H1 (cell line): ENCODE results near the gene CA10. TPM values are rescaled to one million over a fixed set of nuclear protein-coding genes. Genes with fewer than 3 reads are reported as not detected.

Experiments
- CTCF ChIA-PET: fragments of 300-600 bp; sonication (Branson Sonifier 250); formaldehyde crosslinking; loops from one replicate; lab custom pipeline; 2021; ENCODE audit not compliant: partially characterized antibody; lab: Charles Lee
- POLR2A ChIA-PET: fragments of 300-600 bp; sonication (Branson Sonifier 250); formaldehyde crosslinking; loops from one replicate; lab custom pipeline; 2021; ENCODE audit warnings: inconsistent platforms; ENCODE audit not compliant: partially characterized antibody; lab: Charles Lee
- DNase-seq, 2 experiments: peaks; one replicate each; pipeline versions ENCODE4 v3.0.0 to v3.0.0-alpha.2; 2010 to 2022; ENCODE audit warnings: low spot score in 2 of 2, low read depth in 1 of 2, mixed read lengths in 1 of 2
- FAIRE-seq: peaks from 2 replicates; lab custom pipeline; 2011; peaks lifted over from hg19 to GRCh38; lab: Jason Lieb, UNC
- H2AFZ ChIP-seq: 2 replicates; pipeline ENCODE4 v1.8.1; 2012; ENCODE audit warnings: low read length, inconsistent platforms
- H2AK5ac ChIP-seq: 2 replicates; pipeline ENCODE4 v1.6.1; 2013; ENCODE audit warnings: low read depth, low read length
- H2BK120ac ChIP-seq: replicated peaks from 2 replicates; pipeline ENCODE3; 2013; ENCODE audit warnings: low read depth, low read length, inconsistent platforms
- H2BK12ac ChIP-seq: 2 replicates; pipeline ENCODE4 v1.6.1; 2013; ENCODE audit warnings: low read depth, low read length
- H2BK15ac ChIP-seq: 2 replicates; pipeline ENCODE4 v1.6.1; 2013; ENCODE audit warnings: low read length
- H2BK20ac ChIP-seq: 2 replicates; pipeline ENCODE4 v1.6.1; 2013; ENCODE audit warnings: low read length
- H2BK5ac ChIP-seq: 2 replicates; pipeline ENCODE4 v1.6.1; 2013; ENCODE audit warnings: low read depth, low read length
- H3K14ac ChIP-seq: 2 replicates; pipeline ENCODE4 v1.6.1; 2013; ENCODE audit warnings: inconsistent platforms; ENCODE audit not compliant: insufficient read length
- H3K18ac ChIP-seq: 2 replicates; pipeline ENCODE4 v1.6.1; 2013; ENCODE audit warnings: low read length; ENCODE audit errors: extremely low read depth
- H3K23ac ChIP-seq: 2 replicates; pipeline ENCODE4 v1.6.1; 2013; ENCODE audit warnings: inconsistent platforms; ENCODE audit not compliant: insufficient read length
- H3K23me2 ChIP-seq: 2 replicates; pipeline ENCODE4 v1.6.1; 2013; ENCODE audit warnings: low read depth, low read length
- H3K27ac ChIP-seq: 2 replicates; pipeline ENCODE4 v1.6.1; 2011; ENCODE audit warnings: low read depth, low read length, inconsistent platforms
- H3K27me3 ChIP-seq, 4 experiments: replicated peaks in 1 of 4; 1 replicate in 1 of 4; 2 replicates in 3 of 4; pipeline versions ENCODE4 v1.6.1 to v1.8.1; 2011 to 2013; ENCODE audit warnings: low read length in 3 of 4, mild to moderate bottlenecking in 3 of 4, inconsistent platforms in 2 of 4, mixed read lengths in 2 of 4, moderate library complexity in 1 of 4; ENCODE audit not compliant: control insufficient read depth in 3 of 4, insufficient read depth in 3 of 4; ENCODE audit errors: extremely low read depth in 1 of 4
- H3K36me3 ChIP-seq, 4 experiments: 2 replicates each; pipeline versions ENCODE4 v1.6.1 to v1.8.1; 2011 to 2013; ENCODE audit warnings: mild to moderate bottlenecking in 4 of 4, low read length in 3 of 4, moderate library complexity in 2 of 4, control low read depth in 1 of 4, inconsistent platforms in 1 of 4; ENCODE audit not compliant: insufficient read depth in 4 of 4, control insufficient read depth in 2 of 4
- H3K4ac ChIP-seq: replicated peaks from 2 replicates; pipeline ENCODE3; 2013; ENCODE audit warnings: low read length, low read depth, mixed read lengths, inconsistent platforms; ENCODE audit not compliant: insufficient read length
- H3K4me1 ChIP-seq, 4 experiments: replicated peaks in 1 of 4; 1 replicate in 1 of 4; 2 replicates in 3 of 4; pipeline versions ENCODE4 v1.6.1 to v1.8.1; 2011 to 2013; ENCODE audit warnings: low read length in 3 of 4, inconsistent platforms in 2 of 4, mixed read lengths in 1 of 4; ENCODE audit not compliant: insufficient read depth in 4 of 4, control insufficient read depth in 3 of 4
- H3K4me2 ChIP-seq, 2 experiments: 2 replicates each; pipeline versions ENCODE4 v1.6.1 to v1.8.1; 2011 to 2013; ENCODE audit warnings: low read depth in 2 of 2, low read length in 2 of 2, control low read depth in 1 of 2, inconsistent platforms in 1 of 2, mild to moderate bottlenecking in 1 of 2; ENCODE audit not compliant: insufficient read depth in 1 of 2
- H3K4me3 ChIP-seq, 4 experiments: fragments of 200-600, 300-600 bp in 1 of 4; sonication (generic), shearing (Covaris generic), sonication (Bioruptor Twin) in 1 of 4; 2 replicates each; pipeline versions ENCODE4 v1.5.1 to v1.8.1; 2011 to 2016; ENCODE audit warnings: low read length in 4 of 4, low read depth in 3 of 4, control low read depth in 2 of 4, inconsistent platforms in 2 of 4, mild to moderate bottlenecking in 2 of 4, mixed read lengths in 1 of 4, moderate library complexity in 1 of 4; ENCODE audit not compliant: insufficient read depth in 2 of 4; ENCODE audit errors: extremely low read depth in 1 of 4
- H3K56ac ChIP-seq: replicated peaks from 2 replicates; pipeline ENCODE3; 2013; ENCODE audit warnings: low read depth, mild to moderate bottlenecking, mixed read lengths, low read length, inconsistent platforms; ENCODE audit not compliant: insufficient read length
- H3K79me1 ChIP-seq: 2 replicates; pipeline ENCODE4 v1.6.1; 2013; ENCODE audit warnings: low read depth, low read length, control low read depth
- H3K79me2 ChIP-seq, 2 experiments: 2 replicates each; pipeline versions ENCODE4 v1.6.1 to v1.8.1; 2012 to 2013; ENCODE audit warnings: low read length in 2 of 2, mild to moderate bottlenecking in 2 of 2, inconsistent platforms in 1 of 2; ENCODE audit not compliant: insufficient read depth in 2 of 2, control insufficient read depth in 1 of 2
- H3K9ac ChIP-seq, 4 experiments: replicated peaks in 1 of 4; 1 replicate in 1 of 4; 2 replicates in 3 of 4; pipeline versions ENCODE4 v1.6.1 to v1.8.1; 2011 to 2013; ENCODE audit warnings: low read depth in 3 of 4, low read length in 3 of 4, control low read depth in 2 of 4, mild to moderate bottlenecking in 2 of 4, moderate library complexity in 2 of 4, inconsistent platforms in 1 of 4; ENCODE audit errors: extremely low read depth in 1 of 4
- H3K9me3 ChIP-seq, 2 experiments: 2 replicates each; pipeline versions ENCODE4 v1.6.1 to v1.8.1; 2012 to 2013; ENCODE audit warnings: mild to moderate bottlenecking in 2 of 2, moderate library complexity in 2 of 2, control low read depth in 1 of 2, inconsistent platforms in 1 of 2, low read depth in 1 of 2, low read length in 1 of 2, mixed read lengths in 1 of 2; ENCODE audit not compliant: insufficient read depth in 2 of 2
- H4K20me1 ChIP-seq, 2 experiments: replicated peaks in 1 of 2; 2 replicates each; pipeline versions ENCODE3 to v1.8.1; 2011 to 2013; ENCODE audit warnings: inconsistent platforms in 2 of 2, low read length in 2 of 2, mild to moderate bottlenecking in 1 of 2; ENCODE audit not compliant: insufficient read depth in 2 of 2, control insufficient read depth in 1 of 2
- H4K5ac ChIP-seq: 2 replicates; pipeline ENCODE4 v1.6.1; 2013; ENCODE audit warnings: low read length, low read depth, mixed read lengths, inconsistent platforms; ENCODE audit not compliant: insufficient read length
- H4K8ac ChIP-seq: 2 replicates; pipeline ENCODE4 v1.8.0; 2013; ENCODE audit warnings: mild to moderate bottlenecking, moderate library complexity, low read length, inconsistent platforms; ENCODE audit not compliant: insufficient read depth; ENCODE audit errors: extremely low read depth
- H4K91ac ChIP-seq: replicated peaks from 2 replicates; pipeline ENCODE3; 2013; ENCODE audit warnings: low read length, mixed read lengths, inconsistent platforms; ENCODE audit not compliant: insufficient read length
- CBX5 ChIP-seq: fragments of 300-800, 300-1000 bp; sonication (generic); IDR thresholded peaks from 2 replicates; pipeline ENCODE4 v1.7.1; 2016; ENCODE audit warnings: antibody characterized with exemption, low read length, low read depth
- EGR1 ChIP-seq: IDR thresholded peaks from 2 replicates; pipeline ENCODE4 v1.6.1; 2011; ENCODE audit warnings: low read depth, low read length, borderline replicate concordance
- HDAC2 ChIP-seq, 2 experiments: fragments of 300-600 bp in 1 of 2; sonication (generic) in 1 of 2; IDR thresholded peaks; 2 replicates each; pipeline ENCODE4 v1.6.1; 2011 to 2012; ENCODE audit warnings: low read depth in 2 of 2, low read length in 2 of 2, mild to moderate bottlenecking in 2 of 2, moderate library complexity in 2 of 2, borderline replicate concordance in 1 of 2, inconsistent platforms in 1 of 2
- RNF2 ChIP-seq: fragments of 200-900, 300-1000 bp; sonication (generic); IDR thresholded peaks from 2 replicates; pipeline ENCODE4 v1.7.1; 2016; ENCODE audit warnings: borderline replicate concordance, low read depth, mild to moderate bottlenecking, antibody characterized with exemption, low read length; ENCODE audit not compliant: poor library complexity, severe bottlenecking; ENCODE audit errors: missing control alignments
- TCF12 ChIP-seq: IDR thresholded peaks from 2 replicates; pipeline ENCODE4 v1.6.1; 2011; ENCODE audit warnings: low read depth, mild to moderate bottlenecking, low read length
- WGBS, 2 experiments: shearing (Covaris generic) in 1 of 2; methylation state at CpG; one replicate each; pipeline versions ENCODE4 v1.1.6 to v1.1.7; 2013 to 2015; ENCODE audit warnings: low lambda C conversion rate in 2 of 2, mixed read lengths in 2 of 2, inconsistent platforms in 1 of 2, low coverage in 1 of 2, missing lambda C conversion rate in 1 of 2; ENCODE audit not compliant: insufficient replicate concordance in 2 of 2, insufficient coverage in 1 of 2, insufficient read length in 1 of 2; ENCODE audit errors: extremely low coverage in 1 of 2, missing lambda C conversion rate in 1 of 2; 5-methylcytosine and 5-hydroxymethylcytosine counted together
- polyA plus RNA-seq, 7 experiments: library from polyadenylated mRNA; depleted of rRNA in 3 of 7; stranded (reverse) in 5 of 7; unstranded in 2 of 7; fragments of >200 nt in 5 of 7; fragments of 200-250 nt in 2 of 7; gene quantifications; 1 replicate in 5 of 7; 2 replicates in 1 of 7; 4 replicates in 1 of 7; pipeline versions ENCODE4 v1.2.1 to v1.2.3, GENCODE V29; 2011 to 2013; ENCODE audit warnings: missing spikeins in 2 of 7, mixed read lengths in 2 of 7
- total RNA-seq: library from RNA; stranded (reverse); fragmentation: NEBNext Ultra II Directional; extraction: Animal tissue kit (Norgen Biotek cat#: 25700); gene quantifications from 2 replicates; pipeline ENCODE4 v1.2.1, GENCODE V29; 2021
- TF ChIP-seq, protein P1 (sequence below): IDR thresholded peaks from 2 replicates; pipeline ENCODE4 v1.6.1; 2011; ENCODE audit warnings: low read depth, mild to moderate bottlenecking, low read length; ENCODE audit not compliant: insufficient read depth

Gene CA10
- total and polyA plus RNA-seq, 2 of the 8 experiments (the other 6 are each of a cell fraction or from before 2014, with no cell fraction given) = 0.60 to 0.63 TPM

DNA sequence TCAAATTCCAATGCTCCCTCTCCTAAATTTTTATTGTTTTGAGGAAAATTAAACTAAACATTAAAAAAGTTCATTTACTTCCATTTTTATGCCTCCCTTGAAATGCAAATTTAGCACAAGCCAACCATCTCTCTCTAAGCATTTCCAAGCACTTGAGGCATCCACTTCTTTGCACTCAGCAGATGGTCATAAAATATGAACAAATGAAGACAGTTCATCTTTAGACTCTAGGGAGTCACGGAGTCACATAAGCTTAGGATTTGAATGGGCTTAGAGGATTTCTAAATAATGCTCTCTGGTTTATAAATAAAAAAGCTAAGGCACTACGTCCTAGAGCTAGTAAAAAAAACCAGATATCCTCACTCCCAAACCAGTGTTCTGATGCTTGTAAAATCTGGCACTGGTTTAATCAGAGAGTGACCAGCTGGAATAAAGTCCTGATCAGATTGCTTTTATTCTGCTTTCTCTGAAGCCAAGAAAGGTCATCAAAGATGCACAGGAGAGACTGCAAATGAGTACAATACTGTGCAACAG lies 204.2 kb downstream of the CA10 start:
- Histone ChIP-seq H2BK20ac (no peak overlapping the region), H3K9ac (no peak overlapping the region), H3K56ac (no peak overlapping the region), H4K5ac (no peak overlapping the region), H3K4me1 (no peaks in the 10 kb centered on the region), H2BK120ac (no peak overlapping the region), H3K27ac (no peak overlapping the region), H3K18ac (no peak overlapping the region), H3K27me3 (no peaks in the 10 kb centered on the region), H3K9me3 (no peaks in the 10 kb centered on the region), H2AK5ac (no peak overlapping the region), H3K4ac (no peak overlapping the region), H2BK15ac (no peak overlapping the region), H3K36me3 (no peaks in the 10 kb centered on the region), H3K23ac (no peak overlapping the region), H4K20me1 (no peaks in the 10 kb centered on the region), H2BK12ac (no peak overlapping the region), H3K4me3 (no peak overlapping the region), H3K79me1 (no peaks in the 10 kb centered on the region), H3K23me2 (no peaks in the 10 kb centered on the region), H3K79me2 (no peaks in the 10 kb centered on the region)
- ChIA-PET CTCF (interaction anchor here (0.6 to 1.7 kb wide), 3 partner anchors 19 to 153 kb away, joined by 3 to 4 read pairs (median 3); no protein-coding TSS in a partner anchor), POLR2A (no interaction called here)
- DNase-seq (no peak), FAIRE-seq (no peak)
- no peak for TF ChIP-seq RNF2
- TF ChIP-seq, protein P1, sequence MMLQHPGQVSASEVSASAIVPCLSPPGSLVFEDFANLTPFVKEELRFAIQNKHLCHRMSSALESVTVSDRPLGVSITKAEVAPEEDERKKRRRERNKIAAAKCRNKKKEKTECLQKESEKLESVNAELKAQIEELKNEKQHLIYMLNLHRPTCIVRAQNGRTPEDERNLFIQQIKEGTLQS = no peak
- no peak for TF ChIP-seq TCF12
- TF ChIP-seq HDAC2 (IDR thresholded peaks at IDR 0.05; ENCODE audit: borderline replicate concordance in 1 of 2, low read depth in 2 of 2, low read length in 2 of 2) = no peak
- TF ChIP-seq EGR1 = no peak
- no peak for TF ChIP-seq CBX5
- TF ChIP-seq, all 59 proteins: peak for 0
- H3K4me2 ChIP-seq = no peak overlapping the region
- no peak overlapping the region for H3K14ac ChIP-seq
- H4K8ac ChIP-seq = no peak overlapping the region
- no peak overlapping the region for H2BK5ac ChIP-seq
- no peak overlapping the region for H2AFZ ChIP-seq
- no peak overlapping the region for H4K91ac ChIP-seq
- WGBS, 2 experiments = 42% methylated on average over 2 of the region's 2 CpGs; no CpG with 5 or more reads in 1 of the 2 experiments
